Superior temporal gyrus (tissue), 1 donor: Measurements from ENCODE around the gene HYAL4.

Experiments
- DNase-seq: peaks from one replicate; pipeline ENCODE4 v3.0.0-alpha.2; 2016; ENCODE audit errors: extremely low spot score

HYAL4 gene

DNA sequence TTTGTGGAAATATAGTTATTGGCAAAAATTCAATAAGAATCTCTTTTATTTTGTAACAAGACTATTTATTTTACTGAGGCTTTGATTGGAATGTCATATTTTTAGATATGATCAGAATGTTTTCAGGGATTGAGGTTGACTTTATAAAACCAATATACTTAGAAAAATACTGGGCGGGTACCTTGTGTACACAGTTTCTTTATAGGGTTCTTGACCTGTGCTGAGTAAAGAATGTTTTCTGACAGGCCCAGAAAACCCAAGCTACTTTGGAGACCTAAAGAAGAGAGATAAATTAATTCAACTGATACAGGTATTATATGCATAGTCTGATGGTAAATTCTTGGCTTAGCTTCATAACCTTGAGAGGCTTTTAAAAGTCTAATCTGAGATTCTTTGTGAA is 56.1 kb downstream of the HYAL4 start:
- DNase-seq, result no peak

DNA sequence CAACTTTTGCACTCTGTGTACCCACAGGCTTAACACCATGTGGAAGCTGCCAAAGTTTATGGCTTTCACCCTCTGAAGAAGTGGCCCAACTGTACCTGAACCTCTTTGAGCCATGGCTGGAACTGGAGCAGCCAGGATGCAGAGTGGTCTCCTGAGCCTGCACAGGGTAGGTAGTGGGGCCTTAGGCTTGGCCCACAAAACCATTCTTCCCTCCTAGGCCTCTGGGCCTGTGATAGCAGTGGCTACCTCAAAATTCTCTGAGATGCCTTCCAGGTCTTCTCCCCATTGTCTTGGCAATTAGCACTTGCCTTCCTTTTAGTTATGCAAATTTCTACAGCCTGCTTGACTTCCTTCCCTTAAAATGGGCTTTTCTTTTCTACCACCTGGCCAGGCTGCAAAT is 60.7 kb downstream of the HYAL4 start:
- DNase-seq, result no peak

DNA sequence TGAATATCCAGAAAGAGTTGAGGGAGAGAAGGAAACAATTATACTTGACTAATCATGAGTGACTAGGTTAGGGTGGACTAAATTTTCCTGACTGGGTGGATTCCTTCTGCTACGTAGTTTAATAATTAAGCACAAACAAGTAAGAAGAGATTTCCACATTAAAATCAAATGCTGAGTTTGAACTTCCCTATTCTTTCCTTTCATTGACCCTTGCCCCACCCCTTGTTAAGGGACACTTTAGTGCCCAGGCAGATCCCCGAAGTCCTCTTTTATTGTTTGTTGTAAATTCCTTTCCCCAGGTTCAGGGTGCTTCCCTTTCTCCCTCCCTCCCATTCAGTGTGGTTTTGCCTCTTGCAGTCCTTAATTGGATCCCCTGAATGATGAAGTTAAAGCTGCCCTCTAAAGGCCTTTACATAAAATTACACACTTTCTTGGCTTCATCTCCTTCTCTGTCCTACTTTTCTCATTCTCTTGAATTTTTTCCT is 71.3 kb downstream of the HYAL4 start:
- DNase-seq, result peak; percentile 21

DNA sequence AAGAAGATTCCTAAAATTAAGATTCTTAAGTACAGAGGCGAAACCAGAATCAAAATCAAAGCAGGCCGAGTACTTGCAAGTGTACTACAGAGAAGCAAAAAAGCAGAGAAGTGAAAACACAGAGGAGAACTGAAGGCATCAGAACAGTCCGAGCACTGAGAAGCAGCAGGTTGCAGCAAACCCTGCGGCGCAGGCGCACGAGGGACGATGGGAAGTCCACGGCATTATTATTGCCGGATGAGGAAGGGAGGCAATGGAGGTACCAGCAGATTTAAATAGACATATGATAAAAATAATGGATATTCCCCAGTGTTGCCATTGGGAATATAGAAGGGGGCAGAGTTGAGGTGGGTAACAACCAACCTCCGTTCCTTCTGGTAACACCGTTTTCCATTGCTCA is 72.9 kb downstream of the HYAL4 start:
- no peak for DNase-seq

DNA sequence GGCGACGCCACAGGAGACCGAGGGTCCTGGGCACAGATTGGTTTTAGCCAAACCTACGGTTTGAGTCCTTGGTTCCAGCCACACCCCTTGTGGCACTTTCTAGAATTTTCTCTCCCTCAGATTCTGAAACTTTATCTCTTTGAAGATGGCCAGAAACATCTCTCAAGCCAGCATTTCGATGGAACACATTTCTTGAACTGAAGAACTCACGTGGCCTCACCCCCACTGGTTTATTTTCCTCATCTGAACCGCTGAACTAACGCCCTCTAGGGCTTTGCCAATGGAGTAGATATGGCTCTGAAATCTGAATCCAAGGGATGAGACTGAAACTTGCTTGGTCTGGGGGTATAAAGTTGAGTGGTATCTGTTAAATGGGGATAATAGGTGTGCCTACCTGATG is 73.3 kb downstream of the HYAL4 start:
- no peak for DNase-seq

DNA sequence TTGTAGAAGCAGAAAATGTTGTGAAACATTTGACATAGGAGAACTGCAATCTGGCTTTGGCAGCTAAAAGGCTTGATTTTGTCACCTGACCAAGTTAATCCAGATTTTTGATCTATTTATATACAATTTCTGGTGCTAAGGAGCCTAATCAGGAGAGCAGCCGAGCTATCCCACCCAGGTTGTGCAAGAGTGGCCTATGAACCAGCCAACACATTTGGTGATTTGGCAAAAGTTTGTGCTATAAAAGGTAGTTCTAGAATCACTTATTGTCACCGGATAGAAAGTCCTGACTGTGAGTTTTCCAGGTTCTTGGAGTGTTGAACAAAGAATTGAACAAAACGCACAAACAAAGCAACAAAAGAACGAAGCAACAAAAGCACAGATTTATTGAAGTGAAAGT is 78.6 kb downstream of the HYAL4 start:
- no peak for DNase-seq

DNA sequence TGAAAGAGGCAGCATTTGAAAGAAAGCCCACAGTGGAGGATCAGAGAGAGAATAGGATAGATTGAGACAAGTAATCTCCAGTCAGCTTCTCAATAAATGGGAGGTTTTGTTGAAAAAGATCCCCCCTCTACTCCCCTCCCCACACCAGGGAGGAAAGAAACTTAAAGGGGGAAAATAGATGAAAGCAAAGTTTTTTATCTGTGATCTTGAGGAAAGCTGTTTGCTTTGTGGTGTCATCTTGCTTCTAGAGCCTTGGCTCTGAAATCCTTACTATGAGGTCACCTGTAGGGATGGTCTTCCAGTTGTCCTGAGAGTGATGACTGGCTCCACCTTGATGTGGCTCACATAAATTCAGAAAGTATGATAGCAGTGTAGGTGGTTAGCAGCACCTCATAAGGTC is 80.0 kb downstream of the HYAL4 start, which contains the start of gene SPAM1:
TSS of gene SPAM1 (plus strand) at position 301 of the 400 bp plus-strand sequence. CDS start 28,330 bp downstream, outside the sequence.
- no peak for DNase-seq
